ENCODE data around the gene ST8SIA5. TPM values are rescaled to one million over a fixed set of nuclear protein-coding genes. Genes with fewer than 3 reads are reported as not detected.

The ST8SIA5 gene
- total and polyA plus RNA-seq, 2 donors (not counting 1 experiment from before 2014, with no cell fraction given): under 0.01 to 0.01 TPM

- H3K27me3 ChIP-seq (ENCODE audit: control insufficient read depth, insufficient read depth, low read length): no peaks in the 10 kb centered on the region
- no peaks in the 10 kb centered on the region for H3K9me3 ChIP-seq (ENCODE audit: control insufficient read depth, insufficient read depth, low read depth, low read length)
- H3K27ac ChIP-seq (ENCODE audit: insufficient read depth, low read length): no peak overlapping the region
- H3K79me2 ChIP-seq (ENCODE audit: control insufficient read depth, insufficient read depth, low read length): no peaks in the 10 kb centered on the region
- no peak overlapping the region for H3K4me2 ChIP-seq (ENCODE audit: extremely low read depth, insufficient read depth, low read length)
- H3K9ac ChIP-seq (ENCODE audit: insufficient read depth, low read length): no peak overlapping the region
- H3K4me3 ChIP-seq (replicated peaks in 1 of 4; ENCODE audit: control extremely low read depth in 1 of 4, insufficient read depth in 1 of 4, low read depth in 3 of 4, low read length in 4 of 4): no peak overlapping the region
- no peak overlapping the region for H2AFZ ChIP-seq (ENCODE audit: low read length)
- H4K20me1 ChIP-seq (ENCODE audit: control insufficient read depth, extremely low read depth, insufficient read depth, low read length): no peaks in the 10 kb centered on the region
- no peaks in the 10 kb centered on the region for H3K4me1 ChIP-seq (ENCODE audit: control insufficient read depth, extremely low read depth, insufficient read depth, low read length)
- TF ChIP-seq CTCF (conservative IDR thresholded peaks at IDR 0.05 in 1 of 2, IDR thresholded peaks at IDR 0.05 in 1 of 2; ENCODE audit: low read depth in 1 of 2, low read length in 2 of 2) (no peak), EZH2 (IDR thresholded peaks at IDR 0.05; ENCODE audit: low read length, missing control alignments) (no peak)
- no peak for DNase-seq (ENCODE audit: low read depth in 2 of 2)
- no peaks in the 10 kb centered on the region for H3K36me3 ChIP-seq (ENCODE audit: control insufficient read depth, insufficient read depth, low read length)
Measured at GRCh38 chr18:46639386-46639785, 117.5 kb downstream of the ST8SIA5 start.

- no peaks in the 10 kb centered on the region for H3K27me3 ChIP-seq (ENCODE audit: control insufficient read depth, insufficient read depth, low read length)
Measured at GRCh38 chr18:46636040-46636630, 120.7 kb downstream of the ST8SIA5 start.

More at GRCh38 chr18:46636040-46636630, 120.7 kb downstream of the ST8SIA5 start:
- Histone ChIP-seq H3K9ac (ENCODE audit: insufficient read depth, low read length) (no peak overlapping the region), H3K4me1 (ENCODE audit: control insufficient read depth, extremely low read depth, insufficient read depth, low read length) (no peaks in the 10 kb centered on the region), H3K27ac (ENCODE audit: insufficient read depth, low read length) (no peak overlapping the region), H3K4me2 (ENCODE audit: extremely low read depth, insufficient read depth, low read length) (no peak overlapping the region), H3K36me3 (ENCODE audit: control insufficient read depth, insufficient read depth, low read length) (no peaks in the 10 kb centered on the region), H2AFZ (ENCODE audit: low read length) (no peak overlapping the region), H3K4me3 (replicated peaks in 1 of 4; ENCODE audit: control extremely low read depth in 1 of 4, insufficient read depth in 1 of 4, low read depth in 3 of 4, low read length in 4 of 4) (no peak overlapping the region), H3K9me3 (ENCODE audit: control insufficient read depth, insufficient read depth, low read depth, low read length) (no peaks in the 10 kb centered on the region), H3K79me2 (ENCODE audit: control insufficient read depth, insufficient read depth, low read length) (no peaks in the 10 kb centered on the region), H4K20me1 (ENCODE audit: control insufficient read depth, extremely low read depth, insufficient read depth, low read length) (no peaks in the 10 kb centered on the region)
- TF ChIP-seq EZH2 (IDR thresholded peaks at IDR 0.05; ENCODE audit: low read length, missing control alignments) (no peak), CTCF (conservative IDR thresholded peaks at IDR 0.05 in 1 of 2, IDR thresholded peaks at IDR 0.05 in 1 of 2; ENCODE audit: low read depth in 1 of 2, low read length in 2 of 2) (no peak)
- DNase-seq (ENCODE audit: low read depth in 2 of 2): no peak

Measured in fibroblast of lung (primary cell).